Esophagus muscularis mucosa (tissue), 3 donors: ENCODE data around the gene R3HDM4.

Experiments
- CTCF ChIP-seq, 3 experiments: fragments of 200-600 bp in 2 of 3; fragments of 450-650 bp in 1 of 3; sonication (generic) in 2 of 3; IDR thresholded peaks; one replicate each; pipeline ENCODE4 v1.5.1; 2017 to 2019; ENCODE audit warnings: antibody characterized with exemption in 3 of 3, mild to moderate bottlenecking in 2 of 3, moderate library complexity in 1 of 3
- POLR2A ChIP-seq: fragments of 450-650 bp; IDR thresholded peaks from one replicate; pipeline ENCODE4 v1.6.1; 2017; ENCODE audit warnings: antibody characterized with exemption, moderate library complexity, mild to moderate bottlenecking, low read depth

GRCh38 chr19:906480-906879, 6.5 kb downstream of the R3HDM4 start:
- no peak for TF ChIP-seq POLR2A
- no peak for TF ChIP-seq CTCF (IDR thresholded peaks at IDR 0.05)
